Activated CD8-positive, alpha-beta T cell treated with anti-CD3 and anti-CD28 coated beads, Interleukin-2, amount 10 ng/mL, durations not matched to agents 7 days and 5 days (primary cell): ENCODE data around the gene MINDY2. TPM values are rescaled to one million over a fixed set of nuclear protein-coding genes. Genes with fewer than 3 reads are reported as not detected.

Experiments
- ATAC-seq: fragments of 150-1000 bp; cut with Tn5 transposase; one replicate; pipeline ENCODE4 v1.10.0; 2021; ENCODE audit warnings: moderate library complexity
- CTCF ChIA-PET: fragments of 350-600 bp; sonication (Branson Sonifier 250); formaldehyde crosslinking; loops from one replicate; lab custom pipeline; 2021; ENCODE audit warnings: antibody characterized with exemption; lab: Charles Lee
- POLR2A ChIA-PET: fragments of 350-600 bp; sonication (Branson Sonifier 250); formaldehyde crosslinking; loops from one replicate; lab custom pipeline; 2021; ENCODE audit warnings: antibody characterized with exemption; lab: Charles Lee
- DNase-seq: peaks from one replicate; pipeline ENCODE4 v3.0.0-alpha.2; 2020
- H3K27ac Mint-ChIP-seq: one replicate; pipeline ENCODE4 v1.8.0; 2021; ENCODE audit warnings: mild to moderate bottlenecking, mixed read lengths
- H3K27me3 Mint-ChIP-seq: one replicate; pipeline ENCODE4 v1.8.0; 2021; ENCODE audit warnings: low read depth, mixed read lengths
- H3K36me3 Mint-ChIP-seq: one replicate; pipeline ENCODE4 v1.8.0; 2021; ENCODE audit warnings: low read depth, mixed read lengths
- H3K4me1 Mint-ChIP-seq: one replicate; pipeline ENCODE4 v1.8.0; 2021; ENCODE audit warnings: low read depth, mixed read lengths
- H3K4me3 Mint-ChIP-seq: one replicate; pipeline ENCODE4 v1.8.0; 2021; ENCODE audit warnings: mild to moderate bottlenecking, mixed read lengths
- H3K9me3 Mint-ChIP-seq: one replicate; pipeline ENCODE4 v1.8.0; 2022; ENCODE audit warnings: mixed read lengths; ENCODE audit not compliant: insufficient read depth
- total RNA-seq, 2 experiments: library from RNA; stranded (reverse); gene quantifications; one replicate each; pipeline ENCODE4 v1.2.3, GENCODE V29; 2021

MINDY2 gene
- total RNA-seq, 2 experiments from 2014 or later, result 14.9 TPM

DNA sequence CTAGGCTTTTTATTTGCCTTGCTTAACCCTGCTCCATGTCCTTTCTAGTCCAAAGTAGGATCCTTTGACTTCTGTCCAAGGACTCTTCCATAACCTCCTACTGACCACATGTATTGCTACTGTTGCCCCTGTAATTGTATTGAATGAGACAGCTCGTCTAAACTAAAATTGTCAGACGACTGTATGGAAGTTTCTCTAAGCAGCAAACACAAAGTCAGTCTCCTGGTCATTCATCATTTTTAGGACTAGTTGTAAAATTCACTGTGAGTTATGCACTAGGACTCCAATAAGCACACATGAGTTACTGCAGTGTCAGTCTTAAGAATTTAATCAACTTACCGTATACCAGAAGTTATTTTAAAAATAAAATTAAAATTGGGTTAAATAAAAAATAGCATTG, 129.5 kb downstream of the MINDY2 start:
- Mint-ChIP-seq H3K36me3 (peaks cover 40% of the 10 kb centered on the region), H3K27me3 (no peaks in the 10 kb centered on the region), H3K4me1 (peaks cover 2% of the 10 kb centered on the region), H3K27ac (no peak overlapping the region), H3K4me3 (no peak overlapping the region), H3K9me3 (no peaks in the 10 kb centered on the region)
- no peak for DNase-seq
- no peak for ATAC-seq
- CTCF ChIA-PET, result interaction anchor here (1.0 to 1.3 kb wide), 3 partner anchors 9 to 672 kb away, joined by 3 read pairs; no protein-coding TSS in a partner anchor
- POLR2A ChIA-PET, result interaction anchor here (0.8 kb wide), 1 partner anchor 34 kb away, joined by 3 read pairs; no protein-coding TSS in a partner anchor

- Mint-ChIP-seq H3K36me3 (peaks cover 49% of the 10 kb centered on the region), H3K4me3 (no peak overlapping the region), H3K27me3 (no peaks in the 10 kb centered on the region), H3K9me3 (no peaks in the 10 kb centered on the region), H3K4me1 (peaks cover 45% of the 10 kb centered on the region), H3K27ac (peak overlapping the region; percentile 64)
- DNase-seq, result no peak
- ChIA-PET CTCF (no interaction called here), POLR2A (no interaction called here)
- ATAC-seq, result no peak
Measured at GRCh38 chr15:58908550-58909309, 137.6 kb downstream of the MINDY2 start.

GRCh38 chr15:58909616-58910015, 138.5 kb downstream of the MINDY2 start:
- POLR2A ChIA-PET, result no interaction called here
- ATAC-seq, result no peak
- H3K4me1 Mint-ChIP-seq, result peaks cover 45% of the 10 kb centered on the region
- peaks cover 57% of the 10 kb centered on the region for H3K36me3 Mint-ChIP-seq
- H3K27ac Mint-ChIP-seq, result no peak overlapping the region
- CTCF ChIA-PET, result no interaction called here
- no peaks in the 10 kb centered on the region for H3K9me3 Mint-ChIP-seq
- no peak for DNase-seq
- no peaks in the 10 kb centered on the region for H3K27me3 Mint-ChIP-seq
- H3K4me3 Mint-ChIP-seq, result no peak overlapping the region

GRCh38 chr15:58910456-58910855, 139.4 kb downstream of the MINDY2 start:
- Mint-ChIP-seq H3K36me3 (peaks cover 62% of the 10 kb centered on the region), H3K4me3 (no peak overlapping the region), H3K4me1 (peaks cover 47% of the 10 kb centered on the region), H3K9me3 (no peaks in the 10 kb centered on the region), H3K27me3 (no peaks in the 10 kb centered on the region), H3K27ac (no peak overlapping the region)
- ATAC-seq, result no peak
- ChIA-PET POLR2A (no interaction called here), CTCF (no interaction called here)
- no peak for DNase-seq

Other genes starting within 250 kb of the MINDY2 start
- 100 to 1,000 TPM; 133 to 135 TPM for gene ADAM10, start 21.6 kb upstream of the MINDY2 start, total RNA-seq
- 100 to 1,000 TPM; 120 to 122 TPM for gene SLTM, start 162.4 kb downstream of the MINDY2 start, total RNA-seq
- 10 to 100 TPM; 36.7 to 38.9 TPM for gene RNF111, start 216.4 kb downstream of the MINDY2 start, total RNA-seq